AG04450 (cell line): ENCODE results near the gene REV1. TPM values are rescaled to one million over a fixed set of nuclear protein-coding genes. Genes with fewer than 3 reads are reported as not detected.
A peak's percentile ranks its signal among the peaks of the same experiment; 100 is the strongest.

Experiments
- CTCF ChIA-PET: fragments of 300-600, 350-600 bp; formaldehyde crosslinking; extraction: SDS; loops from one replicate; lab custom pipeline; 2022; ENCODE audit warnings: antibody characterized with exemption, inconsistent platforms; lab: Charles Lee
- POLR2A ChIA-PET: fragments of 350-600 bp; formaldehyde crosslinking; extraction: SDS; loops from one replicate; lab custom pipeline; 2021; ENCODE audit warnings: antibody characterized with exemption, inconsistent platforms; lab: Yijun Ruan, JAX
- DNase-seq: peaks from one replicate; pipeline ENCODE4 v3.0.0-alpha.2; 2011; ENCODE audit warnings: low read depth, low spot score
- H3K27ac ChIP-seq: one replicate; pipeline ENCODE4 v1.5.1; 2012; ENCODE audit warnings: low read depth, low read length, control low read depth
- H3K27me3 ChIP-seq: one replicate; pipeline ENCODE4 v1.6.0; 2012; ENCODE audit warnings: low read length; ENCODE audit not compliant: control insufficient read depth, insufficient read depth
- H3K4me3 ChIP-seq: 2 replicates; pipeline ENCODE4 v1.5.1; 2011; ENCODE audit warnings: mild to moderate bottlenecking, low read depth, low read length, control low read depth
- H3K9me3 ChIP-seq: 2 replicates; pipeline ENCODE4 v1.5.1; 2012; ENCODE audit warnings: low read length; ENCODE audit not compliant: control insufficient read depth, insufficient read depth
- CTCF ChIP-seq: IDR thresholded peaks from 2 replicates; pipeline ENCODE4 v1.5.1; 2011; ENCODE audit warnings: low read depth, low read length, control low read depth, inconsistent platforms
- polyA plus RNA-seq: library from polyadenylated mRNA; depleted of rRNA; stranded (reverse); fragments of >200 nt; gene quantifications from 2 replicates; pipeline ENCODE4 v1.2.3, GENCODE V29; 2011

Gene REV1
- polyA plus RNA-seq, 1 experiment: 26.4 TPM

GRCh38 chr2:99431587-99432275 is 58.1 kb downstream of the REV1 start:
- H3K27ac ChIP-seq: peak overlapping the region; percentile 97
- no peak for DNase-seq
- CTCF ChIA-PET: interaction anchor here (1.4 kb wide), 1 partner anchor 17 kb away, joined by 3 read pairs; no protein-coding TSS in a partner anchor
- no peaks in the 10 kb centered on the region for H3K9me3 ChIP-seq
- POLR2A ChIA-PET: interaction anchor here (1.0 to 1.6 kb wide), 3 partner anchors 11 to 95 kb away, joined by 3 to 11 read pairs (median 3); partner anchors contain the start of gene EIF5B
- H3K4me3 ChIP-seq: peak overlapping the region; percentile 15
- TF ChIP-seq CTCF: no peak
- no peaks in the 10 kb centered on the region for H3K27me3 ChIP-seq

GRCh38 chr2:99430614-99431291 is 59.1 kb downstream of the REV1 start:
- Histone ChIP-seq H3K9me3 (no peaks in the 10 kb centered on the region), H3K27ac (peak overlapping the region; percentile 70), H3K27me3 (no peaks in the 10 kb centered on the region), H3K4me3 (no peak overlapping the region)
- TF ChIP-seq CTCF: no peak
- POLR2A ChIA-PET: interaction anchor here (1.0 to 1.6 kb wide), 3 partner anchors 10 to 94 kb away, joined by 3 to 11 read pairs (median 3); partner anchors contain the start of gene EIF5B
- peak; percentile 84 for DNase-seq
- CTCF ChIA-PET: interaction anchor here (1.0 kb wide), 1 partner anchor 10 kb away, joined by 3 read pairs; no protein-coding TSS in a partner anchor

GRCh38 chr2:99425022-99425421 is 64.8 kb downstream of the REV1 start:
- DNase-seq: peak; percentile 64
- no peak overlapping the region for H3K4me3 ChIP-seq
- no peak overlapping the region for H3K27ac ChIP-seq
- POLR2A ChIA-PET: no interaction called here
- no peaks in the 10 kb centered on the region for H3K27me3 ChIP-seq
- CTCF ChIA-PET: no interaction called here
- H3K9me3 ChIP-seq: no peaks in the 10 kb centered on the region
- TF ChIP-seq CTCF: no peak

GRCh38 chr2:99424371-99424770 is 65.4 kb downstream of the REV1 start:
- DNase-seq: no peak
- no peak overlapping the region for H3K4me3 ChIP-seq
- ChIA-PET CTCF (no interaction called here), POLR2A (no interaction called here)
- no peak overlapping the region for H3K27ac ChIP-seq
- no peaks in the 10 kb centered on the region for H3K27me3 ChIP-seq
- no peaks in the 10 kb centered on the region for H3K9me3 ChIP-seq
- no peak for TF ChIP-seq CTCF

- ChIA-PET POLR2A (no interaction called here), CTCF (no interaction called here)
- no peak for DNase-seq
- TF ChIP-seq CTCF: no peak
- H3K9me3 ChIP-seq: no peaks in the 10 kb centered on the region
- no peaks in the 10 kb centered on the region for H3K27me3 ChIP-seq
- H3K27ac ChIP-seq: no peak overlapping the region
- H3K4me3 ChIP-seq: no peak overlapping the region
These were observed 67.2 kb downstream of the REV1 start for GRCh38 chr2:99422599-99422998.
